ENCODE measurements around the gene NRDC.

The NRDC gene

DNA sequence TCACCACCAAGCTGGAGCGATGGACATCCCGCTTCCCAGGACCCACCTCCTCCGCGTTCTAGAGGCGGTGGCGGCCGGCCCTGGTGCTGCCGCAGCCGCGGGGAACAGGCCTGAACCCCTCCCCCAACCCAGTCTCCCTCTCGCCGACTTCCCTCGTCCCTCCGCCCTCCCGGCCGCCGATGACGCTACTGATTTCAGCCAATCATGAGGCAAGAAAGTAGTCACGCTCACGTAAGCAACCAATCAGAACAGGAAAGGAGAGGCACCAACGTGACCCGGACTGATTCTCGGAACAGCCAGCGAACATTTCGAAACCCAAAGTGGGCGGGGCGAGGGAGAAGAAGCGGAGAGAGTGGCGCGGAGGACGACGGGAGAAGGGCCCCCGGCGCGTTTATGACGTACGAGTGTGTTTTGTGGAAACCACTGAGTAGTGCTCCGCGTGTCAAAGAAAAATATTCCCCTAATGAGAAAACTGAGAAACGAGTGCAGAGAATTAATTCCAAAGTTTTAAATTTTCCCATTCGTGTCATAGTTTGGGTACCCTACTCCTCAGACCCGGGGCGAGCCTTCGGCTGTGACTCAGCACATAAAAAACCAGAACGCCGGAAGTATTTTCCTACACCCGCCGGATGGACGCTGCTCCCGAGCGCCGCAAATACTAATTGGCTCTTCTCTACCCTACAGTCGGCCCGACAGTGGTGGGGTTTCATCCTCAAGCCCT lies at the start of gene NRDC (continued):
- TF ChIP-seq WT1 (tag by site-specific recombination; IDR thresholded peaks at IDR 0.05): no peak
- TF ChIP-seq, protein P1, sequence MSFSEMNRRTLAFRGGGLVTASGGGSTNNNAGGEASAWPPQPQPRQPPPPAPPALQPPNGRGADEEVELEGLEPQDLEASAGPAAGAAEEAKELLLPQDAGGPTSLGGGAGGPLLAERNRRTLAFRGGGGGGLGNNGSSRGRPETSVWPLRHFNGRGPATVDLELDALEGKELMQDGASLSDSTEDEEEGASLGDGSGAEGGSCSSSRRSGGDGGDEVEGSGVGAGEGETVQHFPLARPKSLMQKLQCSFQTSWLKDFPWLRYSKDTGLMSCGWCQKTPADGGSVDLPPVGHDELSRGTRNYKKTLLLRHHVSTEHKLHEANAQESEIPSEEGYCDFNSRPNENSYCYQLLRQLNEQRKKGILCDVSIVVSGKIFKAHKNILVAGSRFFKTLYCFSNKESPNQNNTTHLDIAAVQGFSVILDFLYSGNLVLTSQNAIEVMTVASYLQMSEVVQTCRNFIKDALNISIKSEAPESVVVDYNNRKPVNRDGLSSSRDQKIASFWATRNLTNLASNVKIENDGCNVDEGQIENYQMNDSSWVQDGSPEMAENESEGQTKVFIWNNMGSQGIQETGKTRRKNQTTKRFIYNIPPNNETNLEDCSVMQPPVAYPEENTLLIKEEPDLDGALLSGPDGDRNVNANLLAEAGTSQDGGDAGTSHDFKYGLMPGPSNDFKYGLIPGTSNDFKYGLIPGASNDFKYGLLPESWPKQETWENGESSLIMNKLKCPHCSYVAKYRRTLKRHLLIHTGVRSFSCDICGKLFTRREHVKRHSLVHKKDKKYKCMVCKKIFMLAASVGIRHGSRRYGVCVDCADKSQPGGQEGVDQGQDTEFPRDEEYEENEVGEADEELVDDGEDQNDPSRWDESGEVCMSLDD (tag by site-specific recombination; IDR thresholded peaks at IDR 0.05): peak; percentile 61; the same call in 1 of the 2 replicates
- no peak for TF ChIP-seq ZNF19 (tag by site-specific recombination; IDR thresholded peaks at IDR 0.05; ENCODE audit: low read depth)
- TF ChIP-seq BCL11A (tag by site-specific recombination; IDR thresholded peaks at IDR 0.05; ENCODE audit: low read depth): no peak
- no peak for TF ChIP-seq ZFP3 (tag by site-specific recombination; IDR thresholded peaks at IDR 0.05; ENCODE audit: low read depth)
- TF ChIP-seq EGR2 (tag by site-specific recombination; IDR thresholded peaks at IDR 0.05; ENCODE audit: low read depth): peak; percentile 63; the same call in 1 of the 2 replicates
- TF ChIP-seq ZNF184 (tag by site-specific recombination; IDR thresholded peaks at IDR 0.05): peak; percentile 54; the same call in 1 of the 2 replicates
- no peak for TF ChIP-seq ZNF157 (tag by site-specific recombination; IDR thresholded peaks at IDR 0.05)
- TF ChIP-seq, protein P2, sequence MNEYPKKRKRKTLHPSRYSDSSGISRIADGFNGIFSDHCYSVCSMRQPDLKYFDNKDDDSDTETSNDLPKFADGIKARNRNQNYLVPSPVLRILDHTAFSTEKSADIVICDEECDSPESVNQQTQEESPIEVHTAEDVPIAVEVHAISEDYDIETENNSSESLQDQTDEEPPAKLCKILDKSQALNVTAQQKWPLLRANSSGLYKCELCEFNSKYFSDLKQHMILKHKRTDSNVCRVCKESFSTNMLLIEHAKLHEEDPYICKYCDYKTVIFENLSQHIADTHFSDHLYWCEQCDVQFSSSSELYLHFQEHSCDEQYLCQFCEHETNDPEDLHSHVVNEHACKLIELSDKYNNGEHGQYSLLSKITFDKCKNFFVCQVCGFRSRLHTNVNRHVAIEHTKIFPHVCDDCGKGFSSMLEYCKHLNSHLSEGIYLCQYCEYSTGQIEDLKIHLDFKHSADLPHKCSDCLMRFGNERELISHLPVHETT (tag by site-specific recombination; IDR thresholded peaks at IDR 0.05): peak; percentile 55; the same call in 1 of the 2 replicates
- TF ChIP-seq ZNF433 (tag by site-specific recombination; IDR thresholded peaks at IDR 0.05; ENCODE audit: low read depth): no peak
- peak; percentile 32 for TF ChIP-seq ZNF324 (tag by site-specific recombination; IDR thresholded peaks at IDR 0.05)
- TF ChIP-seq SCRT2 (tag by site-specific recombination; IDR thresholded peaks at IDR 0.05): no peak
- no peak for TF ChIP-seq ZNF701 (tag by site-specific recombination; IDR thresholded peaks at IDR 0.05)
- peak; percentile 67 for TF ChIP-seq ZIC2 (tag by site-specific recombination; IDR thresholded peaks at IDR 0.05)
- no peak for TF ChIP-seq ZNF248 (tag by site-specific recombination; IDR thresholded peaks at IDR 0.05)
- no peak for TF ChIP-seq ZNF416 (tag by site-specific recombination; IDR thresholded peaks at IDR 0.05)
- peak; percentile 95 for TF ChIP-seq SP3 (tag by site-specific recombination; IDR thresholded peaks at IDR 0.05)
- TF ChIP-seq KLF9 (tag by site-specific recombination; IDR thresholded peaks at IDR 0.05; ENCODE audit: low read depth): peak; percentile 93
- no peak for TF ChIP-seq ZNF16 (tag by site-specific recombination; IDR thresholded peaks at IDR 0.05; ENCODE audit: low read depth)
- no peak; the same call in 1 of the 2 replicates for TF ChIP-seq ZBTB48 (tag by site-specific recombination; IDR thresholded peaks at IDR 0.05)
- no peak; the same call in 1 of the 2 replicates for TF ChIP-seq ZNF610 (tag by site-specific recombination; IDR thresholded peaks at IDR 0.05; ENCODE audit: borderline replicate concordance)
- TF ChIP-seq ZNF585B (tag by site-specific recombination; IDR thresholded peaks at IDR 0.05): no peak
- no peak for TF ChIP-seq ZNF175 (tag by site-specific recombination; IDR thresholded peaks at IDR 0.05)
- TF ChIP-seq, protein P3, sequence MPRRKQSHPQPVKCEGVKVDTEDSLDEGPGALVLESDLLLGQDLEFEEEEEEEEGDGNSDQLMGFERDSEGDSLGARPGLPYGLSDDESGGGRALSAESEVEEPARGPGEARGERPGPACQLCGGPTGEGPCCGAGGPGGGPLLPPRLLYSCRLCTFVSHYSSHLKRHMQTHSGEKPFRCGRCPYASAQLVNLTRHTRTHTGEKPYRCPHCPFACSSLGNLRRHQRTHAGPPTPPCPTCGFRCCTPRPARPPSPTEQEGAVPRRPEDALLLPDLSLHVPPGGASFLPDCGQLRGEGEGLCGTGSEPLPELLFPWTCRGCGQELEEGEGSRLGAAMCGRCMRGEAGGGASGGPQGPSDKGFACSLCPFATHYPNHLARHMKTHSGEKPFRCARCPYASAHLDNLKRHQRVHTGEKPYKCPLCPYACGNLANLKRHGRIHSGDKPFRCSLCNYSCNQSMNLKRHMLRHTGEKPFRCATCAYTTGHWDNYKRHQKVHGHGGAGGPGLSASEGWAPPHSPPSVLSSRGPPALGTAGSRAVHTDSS (tag by site-specific recombination; IDR thresholded peaks at IDR 0.05): no peak
- TF ChIP-seq, protein P4, sequence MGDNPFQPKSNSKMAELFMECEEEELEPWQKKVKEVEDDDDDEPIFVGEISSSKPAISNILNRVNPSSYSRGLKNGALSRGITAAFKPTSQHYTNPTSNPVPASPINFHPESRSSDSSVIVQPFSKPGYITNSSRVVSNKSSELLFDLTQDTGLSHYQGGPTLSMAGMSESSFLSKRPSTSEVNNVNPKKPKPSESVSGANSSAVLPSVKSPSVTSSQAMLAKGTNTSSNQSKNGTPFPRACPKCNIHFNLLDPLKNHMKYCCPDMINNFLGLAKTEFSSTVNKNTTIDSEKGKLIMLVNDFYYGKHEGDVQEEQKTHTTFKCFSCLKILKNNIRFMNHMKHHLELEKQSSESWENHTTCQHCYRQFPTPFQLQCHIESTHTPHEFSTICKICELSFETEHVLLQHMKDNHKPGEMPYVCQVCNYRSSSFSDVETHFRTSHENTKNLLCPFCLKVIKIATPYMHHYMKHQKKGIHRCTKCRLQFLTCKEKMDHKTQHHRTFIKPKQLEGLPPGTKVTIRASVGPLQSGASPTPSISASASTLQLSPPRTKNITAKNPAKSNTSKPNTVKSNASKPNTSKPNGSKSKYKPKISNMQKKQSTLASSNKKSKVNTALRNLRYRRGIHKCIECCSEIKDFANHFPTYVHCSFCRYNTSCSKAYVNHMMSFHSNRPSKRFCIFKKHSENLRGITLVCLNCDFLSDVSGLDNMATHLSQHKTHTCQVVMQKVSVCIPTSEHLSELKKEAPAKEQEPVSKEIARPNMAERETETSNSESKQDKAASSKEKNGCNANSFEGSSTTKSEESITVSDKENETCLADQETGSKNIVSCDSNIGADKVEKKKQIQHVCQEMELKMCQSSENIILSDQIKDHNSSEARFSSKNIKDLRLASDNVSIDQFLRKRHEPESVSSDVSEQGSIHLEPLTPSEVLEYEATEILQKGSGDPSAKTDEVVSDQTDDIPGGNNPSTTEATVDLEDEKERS (tag by site-specific recombination; IDR thresholded peaks at IDR 0.05): no peak
- TF ChIP-seq ZNF677 (tag by site-specific recombination; IDR thresholded peaks at IDR 0.05): no peak
- peak; percentile 70 for TF ChIP-seq ZSCAN30 (tag by site-specific recombination; IDR thresholded peaks at IDR 0.05)
- no peak for TF ChIP-seq ZNF214 (tag by site-specific recombination; IDR thresholded peaks at IDR 0.05; ENCODE audit: borderline replicate concordance)
- TF ChIP-seq, protein P5, sequence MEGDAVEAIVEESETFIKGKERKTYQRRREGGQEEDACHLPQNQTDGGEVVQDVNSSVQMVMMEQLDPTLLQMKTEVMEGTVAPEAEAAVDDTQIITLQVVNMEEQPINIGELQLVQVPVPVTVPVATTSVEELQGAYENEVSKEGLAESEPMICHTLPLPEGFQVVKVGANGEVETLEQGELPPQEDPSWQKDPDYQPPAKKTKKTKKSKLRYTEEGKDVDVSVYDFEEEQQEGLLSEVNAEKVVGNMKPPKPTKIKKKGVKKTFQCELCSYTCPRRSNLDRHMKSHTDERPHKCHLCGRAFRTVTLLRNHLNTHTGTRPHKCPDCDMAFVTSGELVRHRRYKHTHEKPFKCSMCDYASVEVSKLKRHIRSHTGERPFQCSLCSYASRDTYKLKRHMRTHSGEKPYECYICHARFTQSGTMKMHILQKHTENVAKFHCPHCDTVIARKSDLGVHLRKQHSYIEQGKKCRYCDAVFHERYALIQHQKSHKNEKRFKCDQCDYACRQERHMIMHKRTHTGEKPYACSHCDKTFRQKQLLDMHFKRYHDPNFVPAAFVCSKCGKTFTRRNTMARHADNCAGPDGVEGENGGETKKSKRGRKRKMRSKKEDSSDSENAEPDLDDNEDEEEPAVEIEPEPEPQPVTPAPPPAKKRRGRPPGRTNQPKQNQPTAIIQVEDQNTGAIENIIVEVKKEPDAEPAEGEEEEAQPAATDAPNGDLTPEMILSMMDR (tag by site-specific recombination; IDR thresholded peaks at IDR 0.05): no peak
- TF ChIP-seq ZNF521 (tag by site-specific recombination; IDR thresholded peaks at IDR 0.05): no peak
